ENCODE data around the gene TTC34.
"Not testable (repeated sequence)": the region's sequence is repeated elsewhere in the genome, so short reads cannot be mapped to it uniquely, and the experiment has no call there.

TTC34 gene

GRCh38 chr1:2810899-2811532 is 9.5 kb upstream of the TTC34 start:
- DNase-seq: no peak

- DNase-seq: no peak
Observed at GRCh38 chr1:2810281-2810680, 8.8 kb upstream of the TTC34 start.

GRCh38 chr1:2809656-2810055 is 8.2 kb upstream of the TTC34 start:
- no peak for DNase-seq

DNA sequence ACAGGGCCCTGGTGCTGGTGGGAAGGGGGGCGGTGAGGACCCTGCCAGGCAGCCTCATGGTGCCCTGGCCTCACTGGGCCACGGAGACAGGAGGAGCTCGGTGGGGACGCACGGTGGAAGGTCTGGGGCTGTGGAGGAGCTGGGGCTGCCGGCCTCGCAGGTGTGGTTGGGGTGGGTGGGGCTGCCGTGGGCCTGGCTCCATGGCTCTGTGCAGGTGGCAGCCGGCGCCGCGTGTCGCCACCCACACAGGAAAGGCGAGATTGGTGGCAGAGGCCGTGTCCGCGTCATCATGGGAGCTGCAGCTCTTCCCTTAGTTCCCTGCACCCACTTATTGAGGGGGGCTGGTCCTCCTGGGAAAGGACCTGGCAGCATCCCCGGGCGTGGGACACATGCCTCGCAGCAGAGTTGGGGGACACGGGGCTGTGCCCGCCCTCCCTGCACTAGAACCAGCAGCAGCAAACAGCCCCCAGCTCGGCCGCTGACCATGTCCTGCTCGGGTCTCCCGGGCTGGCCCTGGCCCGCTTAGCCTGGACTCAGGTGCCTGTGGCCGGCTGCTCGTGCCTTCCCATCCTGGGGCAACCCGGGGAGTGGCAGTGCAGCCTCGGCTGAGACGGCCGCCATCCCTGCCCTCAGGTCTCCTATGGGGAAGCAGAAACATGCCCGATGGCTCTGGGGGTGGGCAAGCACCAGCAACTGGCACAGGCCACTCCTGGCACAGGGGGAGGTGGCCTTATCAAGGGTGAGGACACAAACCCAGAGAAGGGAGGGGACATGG is 7.5 kb upstream of the TTC34 start:
- DNase-seq: no peak

- no peak for DNase-seq
Observed at GRCh38 chr1:2808386-2808705, 6.9 kb upstream of the TTC34 start.

- DNase-seq: no peak
Observed at GRCh38 chr1:2807678-2808385, 6.3 kb upstream of the TTC34 start.

- no peak for DNase-seq
Observed at GRCh38 chr1:2807036-2807435, 5.5 kb upstream of the TTC34 start.

- no peak for DNase-seq
Observed at GRCh38 chr1:2806591-2806990, 5.1 kb upstream of the TTC34 start.

GRCh38 chr1:2805801-2806430 is 4.4 kb upstream of the TTC34 start:
- no peak for DNase-seq

GRCh38 chr1:2804628-2805351 is 3.3 kb upstream of the TTC34 start:
- no peak for DNase-seq

GRCh38 chr1:2803931-2804627 is 2.6 kb upstream of the TTC34 start:
- DNase-seq: no peak

- no peak for DNase-seq
Observed at GRCh38 chr1:2803086-2803930, 1.8 kb upstream of the TTC34 start.

DNA sequence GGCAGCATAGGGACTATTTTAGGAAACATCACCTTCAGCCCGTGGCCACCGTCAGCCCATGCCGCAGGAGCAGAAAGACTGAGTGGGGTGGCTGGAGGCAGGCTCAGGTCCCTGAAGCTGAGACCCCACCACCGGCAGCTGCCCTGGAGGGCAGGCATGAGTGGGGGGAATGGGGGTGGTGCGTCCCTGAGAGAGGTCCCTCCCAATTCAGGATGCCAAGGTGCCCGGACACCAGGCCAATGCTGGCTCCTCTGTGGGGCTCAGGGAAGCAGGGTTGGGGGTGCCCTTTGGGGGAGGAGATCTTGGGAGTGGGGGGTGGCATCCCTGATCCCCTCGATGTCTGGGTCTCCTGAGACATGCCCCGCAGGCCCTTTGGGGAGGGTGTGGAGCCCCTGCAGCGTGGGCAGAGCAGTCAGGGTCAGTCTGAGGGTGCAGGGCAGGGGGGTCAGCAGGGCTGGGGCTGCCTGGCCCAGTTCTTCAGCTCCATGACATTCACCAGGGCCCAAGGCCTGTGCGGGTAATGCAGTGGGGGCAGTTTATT is 998 bp upstream of the TTC34 start:
- DNase-seq: no peak

DNA sequence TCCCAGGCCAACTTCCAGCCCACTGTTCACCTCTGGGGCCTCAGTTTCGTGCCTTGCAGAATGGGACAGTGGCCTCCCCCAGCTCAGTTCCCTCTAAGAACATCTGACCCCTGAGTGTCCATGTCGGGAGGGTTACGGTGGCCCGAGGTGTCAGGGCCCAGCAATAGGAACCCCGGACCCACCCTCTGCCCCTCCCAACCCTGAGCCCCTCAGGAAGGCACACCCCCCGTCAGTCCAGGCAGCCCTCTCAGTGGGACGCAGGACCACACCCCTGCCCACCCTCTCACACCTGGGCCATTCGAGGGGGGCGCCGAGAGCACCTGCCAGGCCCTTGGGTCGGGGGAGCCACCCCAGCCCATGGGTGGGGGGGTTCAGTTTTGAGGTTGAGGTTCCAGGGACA is 447 bp downstream of the TTC34 start:
- DNase-seq: no peak

- DNase-seq: no peak
Observed at GRCh38 chr1:2800664-2801045, 838 bp downstream of the TTC34 start.

DNA sequence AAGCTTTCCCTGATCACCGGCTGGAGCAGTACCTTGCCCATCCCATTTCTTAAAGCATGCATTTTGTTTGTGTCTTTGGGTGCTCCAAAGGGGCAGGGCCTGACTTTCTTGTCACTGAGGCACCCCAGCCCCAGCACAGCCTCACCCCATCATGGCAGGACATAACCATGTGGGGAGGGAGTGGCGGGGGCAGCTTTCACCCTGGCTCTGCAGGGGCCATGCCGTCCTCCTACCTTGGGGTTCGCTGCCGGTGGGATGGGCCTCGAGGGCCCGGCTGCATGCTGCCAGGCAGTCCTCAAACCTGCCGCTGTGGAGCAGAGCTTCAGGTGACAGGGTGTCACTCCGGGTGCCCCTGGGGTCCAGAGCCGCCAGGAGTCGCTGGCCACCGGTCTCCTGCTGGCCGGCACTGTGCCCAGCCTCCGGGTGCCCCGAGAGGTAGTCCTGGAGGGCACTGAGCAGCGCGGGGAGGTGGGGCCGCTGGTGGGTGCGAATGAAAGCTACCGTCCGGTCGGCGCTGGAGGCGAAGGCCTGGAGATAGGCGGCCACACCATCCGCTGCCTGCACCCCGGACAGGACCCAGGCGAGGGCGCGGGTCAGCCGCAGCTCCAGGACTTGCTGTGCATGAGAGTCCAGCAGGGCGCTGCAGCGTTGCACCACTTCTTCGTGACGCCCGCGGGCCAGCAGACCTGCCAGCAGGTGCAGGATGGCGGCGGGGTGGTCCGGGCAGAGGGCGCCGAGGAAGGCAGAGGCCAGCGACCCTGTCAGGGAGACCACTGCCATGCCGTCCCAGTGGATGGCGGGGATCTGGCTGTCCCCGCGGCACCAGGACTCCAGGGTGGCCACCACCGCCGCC is 1.5 kb downstream of the TTC34 start:
- no peak for DNase-seq

DNA sequence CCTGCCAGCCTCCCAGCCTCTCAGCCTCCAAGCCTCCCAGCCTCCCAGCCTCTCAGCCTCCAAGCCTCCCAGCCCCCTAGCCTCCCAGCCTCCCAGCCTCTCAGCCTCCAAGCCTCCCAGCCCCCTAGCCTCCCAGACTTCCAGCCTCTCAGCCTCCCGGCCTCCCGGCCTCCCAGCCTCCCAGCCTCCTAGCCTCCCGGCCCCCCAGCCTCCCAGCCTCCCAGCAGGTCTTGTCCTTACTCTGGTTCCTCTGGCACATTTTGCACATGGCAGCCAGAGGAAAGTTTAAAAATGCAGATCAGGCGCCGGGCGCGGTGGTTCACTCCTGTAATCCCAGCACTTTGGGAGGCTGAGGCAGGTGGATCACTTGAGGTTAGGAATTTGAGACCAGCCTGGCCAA is 2.5 kb downstream of the TTC34 start:
- not testable (repeated sequence) for DNase-seq

- no peak for DNase-seq
Observed at GRCh38 chr1:2797741-2798016, 3.8 kb downstream of the TTC34 start.

DNA sequence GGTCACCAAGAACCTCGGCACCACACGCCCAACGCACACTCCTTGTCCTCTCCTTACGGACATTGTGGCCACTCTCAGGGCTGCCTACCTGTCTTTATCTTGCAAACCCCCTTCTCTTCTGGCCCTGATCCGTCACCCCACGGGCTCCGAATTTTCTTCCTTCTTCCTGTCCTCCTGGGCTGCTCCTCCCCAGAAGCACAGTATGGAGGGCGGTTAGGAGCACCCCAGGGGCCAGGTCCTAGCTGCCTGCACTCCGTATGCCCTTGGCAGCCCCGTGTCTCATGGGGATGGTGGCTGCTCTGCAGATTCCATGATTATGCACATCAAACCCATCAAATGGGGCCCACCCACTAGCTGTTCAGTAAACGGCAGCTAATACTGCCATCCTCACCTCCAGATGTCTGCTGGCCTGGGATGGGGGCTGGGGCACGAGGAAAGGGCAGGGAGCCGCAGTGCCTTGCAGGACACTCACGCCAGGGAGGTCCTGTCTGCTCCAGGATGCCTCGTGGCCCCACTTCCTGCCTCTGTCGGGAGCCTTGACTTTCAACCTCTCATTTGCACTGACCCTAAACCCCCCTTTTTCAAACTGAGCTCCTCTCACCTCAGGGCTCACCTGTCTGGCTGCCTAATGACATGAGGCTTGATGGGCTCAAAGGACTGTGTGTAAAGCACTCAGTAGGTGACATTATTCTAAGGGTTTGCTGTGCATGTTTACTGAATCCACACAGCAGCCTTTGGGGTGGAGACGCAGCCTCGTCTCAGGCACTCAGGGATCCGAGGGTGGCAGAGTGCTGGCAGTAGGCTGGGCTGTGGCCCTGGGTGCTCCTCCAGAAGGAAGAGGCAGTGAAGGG is 4.4 kb downstream of the TTC34 start:
- DNase-seq: no peak

- no peak for DNase-seq
Observed at GRCh38 chr1:2795926-2796325, 5.6 kb downstream of the TTC34 start.

Data from activated CD4-positive, CD25-positive, alpha-beta regulatory T cell (primary cell).